Thoracic aorta (tissue), 2 donors: ENCODE data around the gene PACS1. TPM values are rescaled to one million over a fixed set of nuclear protein-coding genes. Genes with fewer than 3 reads are reported as not detected.

Experiments
- ATAC-seq: fragments of 150-250 bp; one replicate; pipeline ENCODE4 v1.8.0; 2017; ENCODE audit warnings: low read depth; ENCODE audit not compliant: insufficient number of reproducible peaks, low FRiP score
- DNase-seq: peaks from one replicate; pipeline ENCODE4 v3.0.0-alpha.2; 2020; ENCODE audit warnings: low spot score
- H3K27ac ChIP-seq, 2 donors: fragments of 200-600 bp; sonication (generic); 1 replicate in 1 of 2; 2 replicates in 1 of 2; pipeline ENCODE4 v1.5.1; 2016; ENCODE audit warnings: mild to moderate bottlenecking in 2 of 2, moderate library complexity in 2 of 2
- H3K27me3 ChIP-seq: fragments of 200-600 bp; sonication (generic); replicated peaks from 2 replicates; pipeline ENCODE4 v1.6.0; 2016; ENCODE audit warnings: mild to moderate bottlenecking; ENCODE audit not compliant: insufficient read depth
- H3K36me3 ChIP-seq: fragments of 200-600 bp; sonication (generic); one replicate; pipeline ENCODE4 v1.5.1; 2016
- H3K4me1 ChIP-seq, 2 donors: fragments of 200-600 bp; sonication (generic); 1 replicate in 1 of 2; 2 replicates in 1 of 2; pipeline versions ENCODE4 v1.5.1 to v1.6.0; 2016; ENCODE audit warnings: low read depth in 2 of 2, mild to moderate bottlenecking in 1 of 2; ENCODE audit not compliant: control insufficient read depth in 1 of 2
- H3K4me3 ChIP-seq: fragments of 200-600 bp; sonication (generic); 2 replicates; pipeline ENCODE4 v1.5.1; 2016; ENCODE audit warnings: mild to moderate bottlenecking
- H3K9me3 ChIP-seq: fragments of 200-600 bp; sonication (generic); 2 replicates; pipeline ENCODE4 v1.5.1; 2016
- CTCF ChIP-seq: fragments of 200-600 bp; sonication (generic); IDR thresholded peaks from one replicate; pipeline ENCODE4 v1.5.1; 2019; ENCODE audit warnings: antibody characterized with exemption
- total RNA-seq, 2 donors: library from RNA; depleted of rRNA; stranded (reverse); fragments of >200 nt; gene quantifications; one replicate each; pipeline versions ENCODE4 v1.1.0 to v1.2.3, GENCODE V29; 2016

Gene PACS1
- total RNA-seq, 2 donors from 2014 or later: 82.9 to 112 TPM

- no peak for TF ChIP-seq CTCF
- Histone ChIP-seq H3K4me3 (no peak overlapping the region), H3K4me1 (peaks cover 7 to 24% of the 10 kb centered on the region in 2 donors), H3K9me3 (no peaks in the 10 kb centered on the region), H3K27me3 (no peaks in the 10 kb centered on the region), H3K27ac (no peak overlapping the region), H3K36me3 (peaks cover 4% of the 10 kb centered on the region)
- DNase-seq (no peak), ATAC-seq (no peak)
Measured at GRCh38 chr11:66281776-66282467, 211.8 kb downstream of the PACS1 start.

- Histone ChIP-seq H3K4me1 (peaks cover 8 to 27% of the 10 kb centered on the region in 2 donors), H3K4me3 (no peak overlapping the region), H3K27ac (no peak overlapping the region), H3K9me3 (no peaks in the 10 kb centered on the region), H3K36me3 (peaks cover 4% of the 10 kb centered on the region), H3K27me3 (no peaks in the 10 kb centered on the region)
- TF ChIP-seq CTCF: peak; percentile 99
- peak; percentile 72 for ATAC-seq
- DNase-seq: peak; percentile 95
Measured at GRCh38 chr11:66282468-66283455, 212.7 kb downstream of the PACS1 start.

DNA sequence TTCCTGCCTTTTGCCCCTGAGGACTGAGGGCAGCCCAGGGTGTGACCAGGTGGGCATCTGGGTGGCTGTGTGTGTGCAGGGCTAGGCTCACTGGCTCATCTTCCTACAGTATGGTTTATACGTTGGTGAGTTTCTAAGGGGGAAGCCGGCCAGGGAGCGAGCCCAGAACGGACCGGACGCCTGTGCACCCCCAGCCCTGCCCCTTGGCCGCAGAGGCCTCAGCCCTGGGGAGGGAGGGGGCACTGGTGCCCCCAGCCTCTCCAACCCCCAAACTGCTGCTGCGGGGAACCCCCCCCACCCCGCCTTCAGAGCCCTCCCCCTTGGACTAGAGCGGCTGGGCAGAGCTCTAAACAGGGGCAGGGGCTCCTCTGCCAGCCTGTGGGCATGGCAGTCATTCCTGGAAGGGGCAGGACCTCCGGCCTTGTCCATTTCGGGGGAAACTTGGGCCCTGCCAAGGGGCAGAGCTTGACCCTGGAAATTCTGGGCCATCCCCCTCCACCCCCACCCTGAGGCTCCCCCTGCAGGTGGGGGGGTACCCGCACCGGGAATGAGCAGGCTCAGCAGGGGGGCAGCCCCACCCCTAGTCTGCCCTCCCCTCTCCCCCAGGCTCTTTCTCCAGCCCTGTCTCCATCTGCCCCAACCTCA is 213.5 kb downstream of the PACS1 start:
- Histone ChIP-seq H3K27ac (no peak overlapping the region), H3K9me3 (no peaks in the 10 kb centered on the region), H3K4me1 (peaks cover 14 to 33% of the 10 kb centered on the region in 2 donors), H3K27me3 (no peaks in the 10 kb centered on the region), H3K36me3 (peaks cover 4% of the 10 kb centered on the region), H3K4me3 (no peak overlapping the region)
- DNase-seq (no peak), ATAC-seq (no peak)
- TF ChIP-seq CTCF: no peak

DNA sequence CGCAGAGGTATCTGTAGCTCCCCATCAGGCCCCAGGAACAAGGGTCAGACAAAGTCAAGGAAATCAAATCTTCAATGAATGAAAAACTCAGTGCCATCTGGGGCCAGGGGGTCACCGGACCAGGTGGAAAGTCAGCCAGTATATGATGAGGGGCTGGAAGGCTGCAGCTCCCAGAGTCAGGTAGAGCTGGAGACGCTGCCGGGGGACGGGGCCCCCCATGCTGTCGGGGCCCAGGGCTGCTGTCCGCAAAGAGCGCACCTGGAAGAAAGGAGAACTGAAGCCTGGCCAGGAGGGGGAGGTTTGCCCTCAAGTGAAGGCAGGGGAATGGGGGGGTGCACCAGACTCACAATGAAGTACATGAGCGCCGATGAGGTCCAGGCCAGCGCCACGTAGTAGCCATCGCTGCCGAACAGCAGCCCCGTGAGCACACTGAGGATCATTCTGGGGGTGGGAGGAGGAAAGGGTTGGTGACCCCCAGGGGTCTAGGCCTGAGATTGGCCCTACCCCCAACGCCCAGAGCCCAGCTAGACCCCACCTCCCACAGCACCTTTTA is 214.5 kb downstream of the PACS1 start:
- Histone ChIP-seq H3K4me3 (no peak overlapping the region), H3K27ac (no peak overlapping the region), H3K4me1 (peaks cover 15 to 34% of the 10 kb centered on the region in 2 donors), H3K27me3 (no peaks in the 10 kb centered on the region), H3K9me3 (no peaks in the 10 kb centered on the region), H3K36me3 (peaks cover 4% of the 10 kb centered on the region)
- TF ChIP-seq CTCF: no peak
- no peak for ATAC-seq
- DNase-seq: no peak
